GM12878 (cell line): ENCODE measurements around the gene PRKG1.

Source experiments
- EP300 ChIP-seq, 2 experiments: fragments of 150-350 bp in 1 of 2; IDR thresholded peaks; 2 replicates each; pipeline ENCODE4 v1.6.1; 2011 to 2012; ENCODE audit warnings: low read depth in 2 of 2, low read length in 2 of 2, borderline replicate concordance in 1 of 2, improper control_type of control experiment in 1 of 2, inconsistent platforms in 1 of 2; ENCODE audit not compliant: control insufficient read depth in 1 of 2
- POLR2A ChIP-seq: IDR thresholded peaks from 2 replicates; pipeline ENCODE4 v1.6.1; 2011; ENCODE audit warnings: low read depth, mild to moderate bottlenecking, low read length
- SP1 ChIP-seq: IDR thresholded peaks from one replicate; pipeline ENCODE4 v1.6.1; 2011; ENCODE audit warnings: low read depth, low read length
- YY1 ChIP-seq: IDR thresholded peaks from 2 replicates; pipeline ENCODE4 v1.6.1; 2011; ENCODE audit warnings: low read depth, mild to moderate bottlenecking, low read length
- TF ChIP-seq, protein P1 (sequence below), 3 experiments: IDR thresholded peaks in 2 of 3; conservative IDR thresholded peaks in 1 of 3; 2 replicates each; pipeline ENCODE4 v1.5.1; 2011; ENCODE audit warnings: low read depth in 3 of 3, low read length in 3 of 3, mild to moderate bottlenecking in 3 of 3, control low read depth in 2 of 3, moderate library complexity in 2 of 3, inconsistent platforms in 1 of 3, mixed read lengths in 1 of 3; ENCODE audit not compliant: control insufficient read depth in 2 of 3, insufficient read depth in 1 of 3; ENCODE audit errors: extremely low read depth in 1 of 3
- TF ChIP-seq, protein P2 (sequence below): fragments of 450-650 bp; IDR thresholded peaks from 2 replicates; pipeline ENCODE4 v1.6.1; 2017; ENCODE audit warnings: mild to moderate bottlenecking

DNA sequence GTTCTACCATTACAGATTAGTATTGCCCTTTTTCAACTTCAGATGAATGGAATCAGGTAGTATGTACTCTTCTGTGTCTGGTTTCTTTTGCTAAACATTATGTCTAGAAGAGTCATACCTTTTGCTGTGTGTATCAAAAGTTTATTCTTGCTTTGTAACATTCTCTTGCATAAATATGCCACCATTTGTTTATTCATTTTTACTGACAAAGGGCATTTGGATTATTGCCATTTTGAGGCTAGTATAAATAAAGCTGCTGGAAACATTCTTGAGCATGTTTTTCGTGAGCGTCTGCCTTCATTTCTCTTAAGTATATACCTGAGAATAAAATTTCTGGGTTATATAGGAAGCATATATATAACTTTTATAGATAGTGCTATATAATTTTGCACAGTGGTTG lies 746.8 kb downstream of the PRKG1 start:
- TF ChIP-seq SP1, result no peak
- TF ChIP-seq, protein P1, sequence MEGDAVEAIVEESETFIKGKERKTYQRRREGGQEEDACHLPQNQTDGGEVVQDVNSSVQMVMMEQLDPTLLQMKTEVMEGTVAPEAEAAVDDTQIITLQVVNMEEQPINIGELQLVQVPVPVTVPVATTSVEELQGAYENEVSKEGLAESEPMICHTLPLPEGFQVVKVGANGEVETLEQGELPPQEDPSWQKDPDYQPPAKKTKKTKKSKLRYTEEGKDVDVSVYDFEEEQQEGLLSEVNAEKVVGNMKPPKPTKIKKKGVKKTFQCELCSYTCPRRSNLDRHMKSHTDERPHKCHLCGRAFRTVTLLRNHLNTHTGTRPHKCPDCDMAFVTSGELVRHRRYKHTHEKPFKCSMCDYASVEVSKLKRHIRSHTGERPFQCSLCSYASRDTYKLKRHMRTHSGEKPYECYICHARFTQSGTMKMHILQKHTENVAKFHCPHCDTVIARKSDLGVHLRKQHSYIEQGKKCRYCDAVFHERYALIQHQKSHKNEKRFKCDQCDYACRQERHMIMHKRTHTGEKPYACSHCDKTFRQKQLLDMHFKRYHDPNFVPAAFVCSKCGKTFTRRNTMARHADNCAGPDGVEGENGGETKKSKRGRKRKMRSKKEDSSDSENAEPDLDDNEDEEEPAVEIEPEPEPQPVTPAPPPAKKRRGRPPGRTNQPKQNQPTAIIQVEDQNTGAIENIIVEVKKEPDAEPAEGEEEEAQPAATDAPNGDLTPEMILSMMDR (IDR thresholded peaks at IDR 0.05 in 2 of 3, conservative IDR thresholded peaks at IDR 0.05 in 1 of 3; ENCODE audit: control insufficient read depth in 2 of 3, extremely low read depth in 1 of 3, insufficient read depth in 1 of 3, low read depth in 3 of 3, low read length in 3 of 3), result no peak
- no peak for TF ChIP-seq POLR2A
- TF ChIP-seq, protein P2, sequence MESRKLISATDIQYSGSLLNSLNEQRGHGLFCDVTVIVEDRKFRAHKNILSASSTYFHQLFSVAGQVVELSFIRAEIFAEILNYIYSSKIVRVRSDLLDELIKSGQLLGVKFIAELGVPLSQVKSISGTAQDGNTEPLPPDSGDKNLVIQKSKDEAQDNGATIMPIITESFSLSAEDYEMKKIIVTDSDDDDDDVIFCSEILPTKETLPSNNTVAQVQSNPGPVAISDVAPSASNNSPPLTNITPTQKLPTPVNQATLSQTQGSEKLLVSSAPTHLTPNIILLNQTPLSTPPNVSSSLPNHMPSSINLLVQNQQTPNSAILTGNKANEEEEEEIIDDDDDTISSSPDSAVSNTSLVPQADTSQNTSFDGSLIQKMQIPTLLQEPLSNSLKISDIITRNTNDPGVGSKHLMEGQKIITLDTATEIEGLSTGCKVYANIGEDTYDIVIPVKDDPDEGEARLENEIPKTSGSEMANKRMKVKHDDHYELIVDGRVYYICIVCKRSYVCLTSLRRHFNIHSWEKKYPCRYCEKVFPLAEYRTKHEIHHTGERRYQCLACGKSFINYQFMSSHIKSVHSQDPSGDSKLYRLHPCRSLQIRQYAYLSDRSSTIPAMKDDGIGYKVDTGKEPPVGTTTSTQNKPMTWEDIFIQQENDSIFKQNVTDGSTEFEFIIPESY, result no peak
- TF ChIP-seq EP300 (IDR thresholded peaks at IDR 0.05; ENCODE audit: borderline replicate concordance in 1 of 2, control insufficient read depth in 1 of 2, low read depth in 2 of 2, low read length in 2 of 2), result no peak
- no peak for TF ChIP-seq YY1
